Gastrocnemius medialis (tissue), 4 donors: ENCODE results near the gene SHROOM3. TPM values are rescaled to one million over a fixed set of nuclear protein-coding genes. Genes with fewer than 3 reads are reported as not detected.

Experiments
- ATAC-seq, 2 donors: fragments of 150-250 bp; one replicate each; pipeline ENCODE4 v1.9.1; 2016
- DNase-seq, 2 donors: peaks; one replicate each; pipeline ENCODE4 v3.0.0-alpha.2; 2019
- H3K27ac ChIP-seq, 4 donors: fragments of 200-600 bp; sonication (generic); 1 replicate in 1 of 4; 2 replicates in 3 of 4; pipeline ENCODE4 v1.5.1; 2016 to 2018; ENCODE audit warnings: mild to moderate bottlenecking in 2 of 4, moderate library complexity in 1 of 4
- H3K27me3 ChIP-seq, 3 donors: fragments of 200-600 bp; sonication (generic) in 2 of 3; 1 replicate in 1 of 3; 2 replicates in 2 of 3; pipeline versions ENCODE4 v1.5.1 to v1.6.0; 2016 to 2019; ENCODE audit warnings: mild to moderate bottlenecking in 1 of 3, moderate library complexity in 1 of 3
- H3K36me3 ChIP-seq, 2 donors: fragments of 200-600 bp; sonication (generic) in 1 of 2; one replicate each; pipeline ENCODE4 v1.5.1; 2017 to 2018
- H3K4me1 ChIP-seq, 2 donors: fragments of 200-600 bp; sonication (generic) in 1 of 2; one replicate each; pipeline ENCODE4 v1.5.1; 2016 to 2017; ENCODE audit warnings: mild to moderate bottlenecking in 2 of 2
- H3K4me3 ChIP-seq, 4 donors: fragments of 200-600 bp; sonication (generic) in 3 of 4; 1 replicate in 1 of 4; 2 replicates in 3 of 4; pipeline ENCODE4 v1.5.1; 2016 to 2019; ENCODE audit warnings: mild to moderate bottlenecking in 2 of 4
- H3K9me3 ChIP-seq, 3 donors: fragments of 200-600 bp; sonication (generic) in 2 of 3; 1 replicate in 1 of 3; 2 replicates in 2 of 3; pipeline ENCODE4 v1.5.1; 2016 to 2019
- POLR2A ChIP-seq, 2 donors: fragments of 450-650 bp; IDR thresholded peaks; one replicate each; pipeline ENCODE4 v1.6.1; 2017; ENCODE audit warnings: antibody characterized with exemption in 2 of 2, mild to moderate bottlenecking in 2 of 2, moderate library complexity in 2 of 2
- in situ Hi-C, 4 donors: fragments of 200-750 bp; cut with MboI; loops; one replicate each; pipeline versions ENCODE4 v1.15.0 to v1.8.0; 2017; ENCODE audit warnings: low sequenced_read_pairs in 4 of 4
- intact Hi-C: fragments of 100-400 bp; cut with DNase I; formaldehyde crosslinking; loops from one replicate; pipeline ENCODE4 v1.15.1; 2023; ENCODE audit warnings: low total_unique reads
- total RNA-seq, 4 donors: library from RNA; depleted of rRNA; stranded (reverse); fragments of >200 nt; gene quantifications; one replicate each; pipeline versions ENCODE4 v1.1.0 to v1.2.3, GENCODE V29; 2016
- TF ChIP-seq, protein P1 (sequence below), 5 experiments: fragments of 450-650 bp in 3 of 5; fragments of 200-600 bp in 2 of 5; sonication (generic) in 2 of 5; IDR thresholded peaks in 4 of 5; conservative IDR thresholded peaks in 1 of 5; 1 replicate in 4 of 5; 2 replicates in 1 of 5; pipeline ENCODE4 v1.5.1; 2016 to 2019; ENCODE audit warnings: antibody characterized with exemption in 5 of 5, mild to moderate bottlenecking in 3 of 5, moderate library complexity in 3 of 5

Gene SHROOM3
- total RNA-seq, 4 donors from 2014 or later: 0.20 to 1.7 (median 0.98) TPM

- in situ Hi-C loops (no loop called here), intact Hi-C loops (no loop called here)
- Histone ChIP-seq H3K27ac (no peak overlapping the region), H3K4me1 (no peaks in the 10 kb centered on the region), H3K36me3 (no peaks in the 10 kb centered on the region), H3K27me3 (peaks cover 0 to 4% (median 0%) of the 10 kb centered on the region in 3 donors), H3K4me3 (no peak overlapping the region), H3K9me3 (no peaks in the 10 kb centered on the region)
- DNase-seq: no peak
- TF ChIP-seq, protein P1, sequence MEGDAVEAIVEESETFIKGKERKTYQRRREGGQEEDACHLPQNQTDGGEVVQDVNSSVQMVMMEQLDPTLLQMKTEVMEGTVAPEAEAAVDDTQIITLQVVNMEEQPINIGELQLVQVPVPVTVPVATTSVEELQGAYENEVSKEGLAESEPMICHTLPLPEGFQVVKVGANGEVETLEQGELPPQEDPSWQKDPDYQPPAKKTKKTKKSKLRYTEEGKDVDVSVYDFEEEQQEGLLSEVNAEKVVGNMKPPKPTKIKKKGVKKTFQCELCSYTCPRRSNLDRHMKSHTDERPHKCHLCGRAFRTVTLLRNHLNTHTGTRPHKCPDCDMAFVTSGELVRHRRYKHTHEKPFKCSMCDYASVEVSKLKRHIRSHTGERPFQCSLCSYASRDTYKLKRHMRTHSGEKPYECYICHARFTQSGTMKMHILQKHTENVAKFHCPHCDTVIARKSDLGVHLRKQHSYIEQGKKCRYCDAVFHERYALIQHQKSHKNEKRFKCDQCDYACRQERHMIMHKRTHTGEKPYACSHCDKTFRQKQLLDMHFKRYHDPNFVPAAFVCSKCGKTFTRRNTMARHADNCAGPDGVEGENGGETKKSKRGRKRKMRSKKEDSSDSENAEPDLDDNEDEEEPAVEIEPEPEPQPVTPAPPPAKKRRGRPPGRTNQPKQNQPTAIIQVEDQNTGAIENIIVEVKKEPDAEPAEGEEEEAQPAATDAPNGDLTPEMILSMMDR (IDR thresholded peaks at IDR 0.05 in 4 of 5, conservative IDR thresholded peaks at IDR 0.05 in 1 of 5): no peak
- no peak for TF ChIP-seq POLR2A (IDR thresholded peaks at IDR 0.05)
- ATAC-seq: no peak
Observed at GRCh38 chr4:76702440-76703122, 267.6 kb downstream of the SHROOM3 start.

GRCh38 chr4:76703123-76703490, 268.1 kb downstream of the SHROOM3 start:
- ATAC-seq (no peak), DNase-seq (no peak)
- TF ChIP-seq POLR2A (IDR thresholded peaks at IDR 0.05): no peak
- TF ChIP-seq, protein P1 (IDR thresholded peaks at IDR 0.05 in 4 of 5, conservative IDR thresholded peaks at IDR 0.05 in 1 of 5): no peak
- no peak overlapping the region for H3K27ac ChIP-seq
- intact Hi-C loops: no loop called here
- H3K4me1 ChIP-seq: no peaks in the 10 kb centered on the region
- no peaks in the 10 kb centered on the region for H3K9me3 ChIP-seq
- peaks cover 0 to 4% (median 0%) of the 10 kb centered on the region in 3 donors for H3K27me3 ChIP-seq
- no peaks in the 10 kb centered on the region for H3K36me3 ChIP-seq
- in situ Hi-C loops: no loop called here
- no peak overlapping the region for H3K4me3 ChIP-seq

DNA sequence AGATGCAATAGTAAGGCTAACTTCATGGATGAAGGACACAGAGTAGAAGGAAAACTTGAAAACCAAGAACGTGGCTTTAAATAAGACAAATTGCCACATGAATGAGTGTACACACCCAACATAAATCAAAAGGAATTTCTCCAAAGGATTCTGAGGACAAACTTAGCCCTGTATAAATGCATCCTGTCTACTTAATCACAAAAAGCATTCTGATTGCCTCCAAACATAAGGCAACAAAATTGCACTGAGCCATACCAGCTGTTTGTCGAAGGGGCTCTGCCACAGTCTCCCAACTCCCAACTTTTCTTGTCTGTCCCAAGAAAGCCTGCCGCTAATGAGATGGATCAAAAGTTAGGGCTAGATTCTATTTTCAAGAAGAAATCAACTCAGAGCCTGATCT, 268.6 kb downstream of the SHROOM3 start:
- H3K36me3 ChIP-seq: no peaks in the 10 kb centered on the region
- no peak for ATAC-seq
- H3K4me3 ChIP-seq: no peak overlapping the region
- TF ChIP-seq, protein P1 (IDR thresholded peaks at IDR 0.05 in 4 of 5, conservative IDR thresholded peaks at IDR 0.05 in 1 of 5): no peak
- TF ChIP-seq POLR2A (IDR thresholded peaks at IDR 0.05): no peak
- intact Hi-C loops: no loop called here
- in situ Hi-C loops: no loop called here
- no peak overlapping the region for H3K27ac ChIP-seq
- peaks cover 0 to 4% (median 0%) of the 10 kb centered on the region in 3 donors for H3K27me3 ChIP-seq
- H3K9me3 ChIP-seq: no peaks in the 10 kb centered on the region
- DNase-seq: no peak
- H3K4me1 ChIP-seq: no peaks in the 10 kb centered on the region

DNA sequence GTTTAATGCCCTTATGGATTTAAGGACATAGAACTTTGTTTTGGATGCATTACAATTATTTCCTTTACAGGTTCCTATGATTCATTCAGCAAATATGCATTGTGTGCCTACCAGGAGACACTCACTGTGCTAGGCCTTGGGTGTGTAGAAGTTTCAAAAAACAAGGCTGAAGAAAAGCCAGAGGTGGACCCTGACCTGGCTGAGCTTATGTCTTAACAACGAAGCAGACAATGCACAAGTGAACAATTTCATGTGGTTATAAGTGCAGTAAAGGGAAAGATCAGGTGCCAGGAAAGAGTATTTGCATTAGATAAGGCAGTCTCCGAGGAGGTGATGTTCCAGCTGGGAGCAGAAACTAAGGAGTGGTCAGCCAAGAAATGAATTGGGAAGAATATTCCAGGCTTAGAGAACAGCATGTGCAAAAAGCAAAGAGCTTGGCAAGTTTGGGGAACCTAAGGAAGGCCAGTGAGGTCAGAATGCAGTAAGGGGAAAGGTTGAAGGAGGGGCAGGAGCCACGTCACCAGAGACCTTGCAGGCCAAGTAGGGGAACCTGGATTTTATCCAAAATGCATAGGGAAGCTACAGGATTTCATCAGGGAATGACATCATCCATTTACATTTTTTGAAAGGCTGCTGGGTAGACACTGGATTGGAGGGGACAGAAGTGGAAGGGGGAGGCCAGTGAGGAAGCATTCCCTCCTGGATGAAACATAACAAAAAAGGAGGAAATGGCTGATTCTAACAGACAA, 269.3 kb downstream of the SHROOM3 start:
- Histone ChIP-seq H3K27me3 (peaks cover 0 to 4% (median 0%) of the 10 kb centered on the region in 3 donors), H3K4me3 (no peak overlapping the region), H3K9me3 (no peaks in the 10 kb centered on the region), H3K36me3 (no peaks in the 10 kb centered on the region), H3K4me1 (no peaks in the 10 kb centered on the region), H3K27ac (no peak overlapping the region)
- ATAC-seq (no peak), DNase-seq (no peak)
- in situ Hi-C loops (no loop called here), intact Hi-C loops (no loop called here)
- TF ChIP-seq, protein P1 (IDR thresholded peaks at IDR 0.05 in 4 of 5, conservative IDR thresholded peaks at IDR 0.05 in 1 of 5): no peak
- no peak for TF ChIP-seq POLR2A (IDR thresholded peaks at IDR 0.05)
